HCT116 (cell line): ENCODE results near the gene SEC23IP. TPM values are rescaled to one million over a fixed set of nuclear protein-coding genes. Genes with fewer than 3 reads are reported as not detected.
A peak's percentile ranks its signal among the peaks of the same experiment; 100 is the strongest.

ENCODE experiments used
- ATAC-seq: fragments of 200-7000 bp; cut with Tn5 transposase; 2 replicates; pipeline ENCODE4 v1.9.1; 2020; ENCODE audit warnings: mild to moderate bottlenecking, moderate library complexity
- BruUV-seq: library from RNA; stranded (reverse); fragments of 400-500 nt; replicated peaks from 2 replicates; lab custom pipeline; 2021; lab: Mats Ljungman, UMichigan
- CTCF ChIA-PET: fragments of 300-600 bp; sonication (Branson Sonifier 250); formaldehyde crosslinking; loops from one replicate; lab custom pipeline; 2021; ENCODE audit warnings: antibody characterized with exemption; lab: Charles Lee
- POLR2A ChIA-PET: fragments of 300-600, 350-600 bp; sonication (Branson Sonifier 250); formaldehyde crosslinking; loops from one replicate; lab custom pipeline; 2021; ENCODE audit warnings: antibody characterized with exemption; lab: Charles Lee
- RAD21 ChIA-PET, 2 experiments: fragments of 300-600 bp; sonication (Branson Sonifier 250); formaldehyde crosslinking; loops; one replicate each; lab custom pipeline; 2023; ENCODE audit warnings: low total read pairs in 2 of 2; ENCODE audit not compliant: uncharacterized antibody in 2 of 2, unreplicated experiment in 2 of 2, low non-redundant PET in 1 of 2; lab: Charles Lee
- DNase-seq: peaks from one replicate; pipeline ENCODE4 v3.0.0-alpha.2; 2010; ENCODE audit warnings: low read depth, low spot score
- H2AFZ ChIP-seq: fragments of 200-600 bp; shearing (Covaris generic), sonication (generic); 2 replicates; pipeline ENCODE4 v1.6.1; 2017; ENCODE audit warnings: low read depth, mixed run types, mixed read lengths, antibody characterized with exemption, low read length; ENCODE audit not compliant: poor library complexity, severe bottlenecking
- H3K27ac ChIP-seq: 2 replicates; pipeline ENCODE4 v1.5.1; 2012; ENCODE audit warnings: low read depth, low read length
- H3K27me3 ChIP-seq: fragments of 200-600 bp; sonication (generic); 2 replicates; pipeline ENCODE4 v1.6.1; 2016; ENCODE audit warnings: mixed run types, low read length, mixed read lengths; ENCODE audit not compliant: insufficient read depth
- H3K36me3 ChIP-seq, 2 experiments: fragments of 200-500 bp in 1 of 2; fragments of 200-600 bp in 1 of 2; sonication (Bioruptor generic) in 1 of 2; sonication (generic) in 1 of 2; 2 replicates each; pipeline versions ENCODE4 v1.5.1 to v1.6.1; 2014 to 2016; ENCODE audit warnings: low read length in 2 of 2, inconsistent platforms in 1 of 2, mixed read lengths in 1 of 2, mixed run types in 1 of 2; ENCODE audit not compliant: insufficient read depth in 2 of 2, control insufficient read depth in 1 of 2
- H3K4me1 ChIP-seq, 2 experiments: fragments of 200-600 bp in 1 of 2; sonication (generic) in 1 of 2; 2 replicates each; pipeline versions ENCODE4 v1.5.1 to v1.6.1; 2012 to 2017; ENCODE audit warnings: low read length in 2 of 2, inconsistent platforms in 1 of 2, mild to moderate bottlenecking in 1 of 2, mixed read lengths in 1 of 2, mixed run types in 1 of 2, moderate library complexity in 1 of 2; ENCODE audit not compliant: insufficient read depth in 2 of 2, control insufficient read depth in 1 of 2
- H3K4me2 ChIP-seq: fragments of 200-600 bp; sonication (generic); 2 replicates; pipeline ENCODE4 v1.6.1; 2017; ENCODE audit warnings: mixed run types, low read length, mixed read lengths
- H3K4me3 ChIP-seq, 2 experiments: fragments of 200-600 bp in 1 of 2; sonication (generic) in 1 of 2; replicated peaks in 1 of 2; 2 replicates each; pipeline ENCODE4 v1.5.1; 2011 to 2016; ENCODE audit warnings: low read length in 2 of 2, control low read depth in 1 of 2, low read depth in 1 of 2, mild to moderate bottlenecking in 1 of 2, mixed read lengths in 1 of 2, mixed run types in 1 of 2
- H3K79me2 ChIP-seq: fragments of 200-600 bp; sonication (generic); 2 replicates; pipeline ENCODE4 v1.6.1; 2017; ENCODE audit warnings: mild to moderate bottlenecking, mixed run types, low read length, moderate library complexity, mixed read lengths; ENCODE audit not compliant: insufficient read depth
- H3K9ac ChIP-seq: fragments of 200-600 bp; sonication (generic); 2 replicates; pipeline ENCODE4 v1.6.1; 2016; ENCODE audit warnings: low read length, mixed read lengths
- H3K9me2 ChIP-seq: fragments of 200-600 bp; sonication (generic), shearing (Covaris generic); 2 replicates; pipeline ENCODE4 v1.6.1; 2017; ENCODE audit warnings: mixed run types, mild to moderate bottlenecking, moderate library complexity; ENCODE audit not compliant: insufficient read depth
- H3K9me3 ChIP-seq, 2 experiments: fragments of 200-500 bp in 1 of 2; fragments of 200-600 bp in 1 of 2; sonication (Bioruptor generic) in 1 of 2; sonication (generic) in 1 of 2; 2 replicates each; pipeline ENCODE4 v1.6.1; 2014 to 2017; ENCODE audit warnings: low read length in 2 of 2, mixed read lengths in 2 of 2, inconsistent platforms in 1 of 2, low read depth in 1 of 2, mild to moderate bottlenecking in 1 of 2, mixed run types in 1 of 2, moderate library complexity in 1 of 2; ENCODE audit not compliant: control insufficient read depth in 1 of 2, insufficient read depth in 1 of 2
- H4K20me1 ChIP-seq: fragments of 200-600 bp; sonication (generic), shearing (Covaris generic); 2 replicates; pipeline ENCODE4 v1.6.1; 2017; ENCODE audit warnings: mixed run types, mild to moderate bottlenecking, moderate library complexity; ENCODE audit not compliant: insufficient read depth
- CEBPB ChIP-seq: IDR thresholded peaks from 2 replicates; pipeline ENCODE4 v1.6.1; 2012; ENCODE audit warnings: low read depth
- EGR1 ChIP-seq: IDR thresholded peaks from 2 replicates; pipeline ENCODE4 v1.6.1; 2012; ENCODE audit warnings: low read depth
- ELF1 ChIP-seq: IDR thresholded peaks from 2 replicates; pipeline ENCODE4 v1.6.1; 2012; ENCODE audit warnings: low read depth, borderline replicate concordance
- POLR2A ChIP-seq: IDR thresholded peaks from 2 replicates; pipeline ENCODE4 v1.7.0; 2011; ENCODE audit warnings: borderline replicate concordance; ENCODE audit not compliant: insufficient read depth, insufficient read length; ENCODE audit errors: extremely low read depth
- RAD21 ChIP-seq: IDR thresholded peaks from 2 replicates; pipeline ENCODE4 v1.6.1; 2012; ENCODE audit warnings: low read depth, mild to moderate bottlenecking
- SIN3A ChIP-seq: IDR thresholded peaks from 2 replicates; pipeline ENCODE4 v1.6.1; 2012; ENCODE audit warnings: low read depth
- SP1 ChIP-seq: IDR thresholded peaks from 2 replicates; pipeline ENCODE4 v1.6.1; 2012; ENCODE audit warnings: low read depth
- SRF ChIP-seq: IDR thresholded peaks from 2 replicates; pipeline ENCODE4 v1.6.1; 2012; ENCODE audit warnings: low read depth
- ZFX ChIP-seq: fragments of 450-650 bp; IDR thresholded peaks from 2 replicates; pipeline ENCODE4 v1.6.1; 2017
- intact Hi-C: fragments of 100-400 bp; cut with micrococcal nuclease; formaldehyde crosslinking; loops from 2 replicates; pipeline ENCODE4 v1.10.0; 2022
- total RNA-seq: library from RNA; stranded (reverse); gene quantifications from one replicate; pipeline ENCODE4 v1.2.1, GENCODE V29; 2021; ENCODE audit not compliant: unreplicated experiment
- TF ChIP-seq, protein P1 (sequence below): IDR thresholded peaks from 2 replicates; pipeline ENCODE4 v1.6.1; 2011; ENCODE audit warnings: mild to moderate bottlenecking, low read length, moderate library complexity; ENCODE audit not compliant: insufficient replicate concordance; ENCODE audit errors: extremely low read depth
- TF ChIP-seq, protein P2 (sequence below): IDR thresholded peaks from 2 replicates; pipeline ENCODE4 v1.6.1; 2012; ENCODE audit warnings: low read depth
- TF ChIP-seq, protein P3 (sequence below), 3 experiments: fragments of 200-600 bp in 1 of 3; sonication (generic) in 1 of 3; IDR thresholded peaks in 2 of 3; conservative IDR thresholded peaks in 1 of 3; 2 replicates each; pipeline ENCODE4 v1.5.1; 2012 to 2017; ENCODE audit warnings: low read depth in 2 of 3, low read length in 2 of 3, antibody characterized with exemption in 1 of 3, borderline replicate concordance in 1 of 3, control low read depth in 1 of 3, mild to moderate bottlenecking in 1 of 3, mixed read lengths in 1 of 3, mixed run types in 1 of 3, moderate library complexity in 1 of 3; ENCODE audit not compliant: insufficient read depth in 1 of 3

SEC23IP gene
- total RNA-seq, 1 experiment from 2014 or later, result 122 TPM

DNA sequence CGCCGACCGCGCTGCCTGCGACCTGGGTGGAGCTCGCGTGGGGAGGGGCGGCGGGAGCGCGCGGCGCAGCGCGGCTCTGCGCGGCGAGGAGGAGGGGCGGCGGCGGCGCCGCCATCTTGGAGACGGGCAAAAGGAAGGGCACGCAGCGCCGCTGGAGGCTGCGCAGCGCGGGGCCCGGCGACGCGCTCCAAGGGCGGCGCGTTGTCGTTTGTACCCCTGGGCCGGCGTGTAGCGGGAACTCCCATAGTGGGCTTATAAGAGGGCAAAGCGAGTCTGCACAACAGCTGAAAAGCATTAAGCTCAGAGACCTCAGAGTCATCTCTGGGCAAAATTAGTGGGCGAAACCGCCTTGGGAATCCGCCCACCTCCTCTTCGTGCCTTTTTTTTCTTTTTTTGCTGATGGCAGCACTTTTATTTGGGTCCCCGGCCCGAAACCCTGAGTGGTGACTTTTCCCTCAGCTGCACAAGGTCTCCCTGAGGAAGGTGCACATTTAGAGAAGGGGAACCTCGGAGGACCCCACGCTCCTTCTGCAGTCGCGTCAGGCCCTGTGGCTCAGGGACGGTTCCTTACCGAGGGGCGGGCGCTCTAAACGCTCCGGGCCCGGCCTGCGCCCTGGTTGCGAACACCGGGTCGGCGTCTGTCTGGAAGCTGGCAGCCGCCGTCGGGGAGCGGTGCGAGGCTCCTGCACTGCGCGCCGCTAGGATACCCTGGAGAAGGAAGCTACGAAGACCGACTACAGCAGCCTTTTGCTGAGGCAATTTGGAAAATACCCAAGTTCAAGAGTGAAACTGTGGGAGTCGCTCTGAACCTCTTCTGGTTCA, 19.5 kb upstream of the SEC23IP start (continued):
- TF ChIP-seq, protein P1, sequence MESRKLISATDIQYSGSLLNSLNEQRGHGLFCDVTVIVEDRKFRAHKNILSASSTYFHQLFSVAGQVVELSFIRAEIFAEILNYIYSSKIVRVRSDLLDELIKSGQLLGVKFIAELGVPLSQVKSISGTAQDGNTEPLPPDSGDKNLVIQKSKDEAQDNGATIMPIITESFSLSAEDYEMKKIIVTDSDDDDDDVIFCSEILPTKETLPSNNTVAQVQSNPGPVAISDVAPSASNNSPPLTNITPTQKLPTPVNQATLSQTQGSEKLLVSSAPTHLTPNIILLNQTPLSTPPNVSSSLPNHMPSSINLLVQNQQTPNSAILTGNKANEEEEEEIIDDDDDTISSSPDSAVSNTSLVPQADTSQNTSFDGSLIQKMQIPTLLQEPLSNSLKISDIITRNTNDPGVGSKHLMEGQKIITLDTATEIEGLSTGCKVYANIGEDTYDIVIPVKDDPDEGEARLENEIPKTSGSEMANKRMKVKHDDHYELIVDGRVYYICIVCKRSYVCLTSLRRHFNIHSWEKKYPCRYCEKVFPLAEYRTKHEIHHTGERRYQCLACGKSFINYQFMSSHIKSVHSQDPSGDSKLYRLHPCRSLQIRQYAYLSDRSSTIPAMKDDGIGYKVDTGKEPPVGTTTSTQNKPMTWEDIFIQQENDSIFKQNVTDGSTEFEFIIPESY, result peak; percentile 83
- TF ChIP-seq CEBPB (no peak), RAD21 (no peak), ZFX (no peak), SIN3A (peak; percentile 94; the same call in 1 of the 2 replicates)

DNA sequence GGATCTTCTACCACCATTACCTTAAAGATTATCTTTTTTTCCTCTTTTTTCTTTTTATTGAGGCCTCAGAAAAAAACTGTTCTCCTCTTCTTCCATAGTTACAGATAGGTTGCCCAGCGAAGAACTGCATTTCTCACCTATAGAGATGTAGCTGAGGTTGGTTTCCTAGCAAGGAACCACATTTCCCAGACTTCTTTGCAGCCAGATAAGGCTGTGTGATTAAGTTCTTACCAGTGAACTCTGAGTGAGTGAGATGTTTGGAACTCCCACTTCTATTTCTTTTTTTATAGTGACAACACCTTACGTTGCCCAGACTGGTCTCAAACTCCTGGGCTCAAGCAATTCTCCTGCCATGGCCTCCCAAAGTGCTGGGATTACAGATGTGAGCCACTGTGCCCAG, 14.0 kb upstream of the SEC23IP start:
- Histone ChIP-seq H3K4me1 (peaks cover 2 to 4% of the 10 kb centered on the region in 2 experiments; a peak in 3 of 4 replicates), H3K27ac (no peak overlapping the region), H2AFZ (no peak overlapping the region), H3K27me3 (no peaks in the 10 kb centered on the region), H3K4me2 (no peak overlapping the region), H3K9ac (no peak overlapping the region), H4K20me1 (no peaks in the 10 kb centered on the region), H3K79me2 (no peaks in the 10 kb centered on the region), H3K9me2 (no peaks in the 10 kb centered on the region), H3K9me3 (no peaks in the 10 kb centered on the region), H3K4me3 (no peak overlapping the region), H3K36me3 (no peaks in the 10 kb centered on the region)
- ChIA-PET RAD21 (no interaction called here), POLR2A (no interaction called here), CTCF (no interaction called here)
- intact Hi-C loops, result no loop called here
- peak; percentile 48; the same call in 1 of the 2 replicates for ATAC-seq
- BruUV-seq, result no TSS peak
- no peak for DNase-seq
- no peak for TF ChIP-seq SRF
- TF ChIP-seq EGR1, result no peak
- no peak for TF ChIP-seq ELF1
- no peak for TF ChIP-seq SIN3A
- TF ChIP-seq, protein P2, sequence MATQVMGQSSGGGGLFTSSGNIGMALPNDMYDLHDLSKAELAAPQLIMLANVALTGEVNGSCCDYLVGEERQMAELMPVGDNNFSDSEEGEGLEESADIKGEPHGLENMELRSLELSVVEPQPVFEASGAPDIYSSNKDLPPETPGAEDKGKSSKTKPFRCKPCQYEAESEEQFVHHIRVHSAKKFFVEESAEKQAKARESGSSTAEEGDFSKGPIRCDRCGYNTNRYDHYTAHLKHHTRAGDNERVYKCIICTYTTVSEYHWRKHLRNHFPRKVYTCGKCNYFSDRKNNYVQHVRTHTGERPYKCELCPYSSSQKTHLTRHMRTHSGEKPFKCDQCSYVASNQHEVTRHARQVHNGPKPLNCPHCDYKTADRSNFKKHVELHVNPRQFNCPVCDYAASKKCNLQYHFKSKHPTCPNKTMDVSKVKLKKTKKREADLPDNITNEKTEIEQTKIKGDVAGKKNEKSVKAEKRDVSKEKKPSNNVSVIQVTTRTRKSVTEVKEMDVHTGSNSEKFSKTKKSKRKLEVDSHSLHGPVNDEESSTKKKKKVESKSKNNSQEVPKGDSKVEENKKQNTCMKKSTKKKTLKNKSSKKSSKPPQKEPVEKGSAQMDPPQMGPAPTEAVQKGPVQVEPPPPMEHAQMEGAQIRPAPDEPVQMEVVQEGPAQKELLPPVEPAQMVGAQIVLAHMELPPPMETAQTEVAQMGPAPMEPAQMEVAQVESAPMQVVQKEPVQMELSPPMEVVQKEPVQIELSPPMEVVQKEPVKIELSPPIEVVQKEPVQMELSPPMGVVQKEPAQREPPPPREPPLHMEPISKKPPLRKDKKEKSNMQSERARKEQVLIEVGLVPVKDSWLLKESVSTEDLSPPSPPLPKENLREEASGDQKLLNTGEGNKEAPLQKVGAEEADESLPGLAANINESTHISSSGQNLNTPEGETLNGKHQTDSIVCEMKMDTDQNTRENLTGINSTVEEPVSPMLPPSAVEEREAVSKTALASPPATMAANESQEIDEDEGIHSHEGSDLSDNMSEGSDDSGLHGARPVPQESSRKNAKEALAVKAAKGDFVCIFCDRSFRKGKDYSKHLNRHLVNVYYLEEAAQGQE, result no peak
- TF ChIP-seq SP1, result no peak
- no peak for TF ChIP-seq RAD21
- TF ChIP-seq POLR2A, result no peak
- TF ChIP-seq, protein P3, sequence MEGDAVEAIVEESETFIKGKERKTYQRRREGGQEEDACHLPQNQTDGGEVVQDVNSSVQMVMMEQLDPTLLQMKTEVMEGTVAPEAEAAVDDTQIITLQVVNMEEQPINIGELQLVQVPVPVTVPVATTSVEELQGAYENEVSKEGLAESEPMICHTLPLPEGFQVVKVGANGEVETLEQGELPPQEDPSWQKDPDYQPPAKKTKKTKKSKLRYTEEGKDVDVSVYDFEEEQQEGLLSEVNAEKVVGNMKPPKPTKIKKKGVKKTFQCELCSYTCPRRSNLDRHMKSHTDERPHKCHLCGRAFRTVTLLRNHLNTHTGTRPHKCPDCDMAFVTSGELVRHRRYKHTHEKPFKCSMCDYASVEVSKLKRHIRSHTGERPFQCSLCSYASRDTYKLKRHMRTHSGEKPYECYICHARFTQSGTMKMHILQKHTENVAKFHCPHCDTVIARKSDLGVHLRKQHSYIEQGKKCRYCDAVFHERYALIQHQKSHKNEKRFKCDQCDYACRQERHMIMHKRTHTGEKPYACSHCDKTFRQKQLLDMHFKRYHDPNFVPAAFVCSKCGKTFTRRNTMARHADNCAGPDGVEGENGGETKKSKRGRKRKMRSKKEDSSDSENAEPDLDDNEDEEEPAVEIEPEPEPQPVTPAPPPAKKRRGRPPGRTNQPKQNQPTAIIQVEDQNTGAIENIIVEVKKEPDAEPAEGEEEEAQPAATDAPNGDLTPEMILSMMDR (IDR thresholded peaks at IDR 0.05 in 2 of 3, conservative IDR thresholded peaks at IDR 0.05 in 1 of 3; ENCODE audit: borderline replicate concordance in 1 of 3, insufficient read depth in 1 of 3, low read depth in 2 of 3, low read length in 2 of 3), result no peak
